ENCODE data around the gene STOML1.
"Not testable (repeated sequence)": the region's sequence is repeated elsewhere in the genome, so short reads cannot be mapped to it uniquely, and the experiment has no call there.

Gene STOML1

GRCh38 chr15:73944161-73945129, 47.6 kb downstream of the STOML1 start:
- no peak for DNase-seq

- no peak for DNase-seq
Observed at GRCh38 chr15:73942751-73943270, 49.3 kb downstream of the STOML1 start.

- DNase-seq, result no peak
Observed at GRCh38 chr15:73941871-73942635, 50.0 kb downstream of the STOML1 start.

GRCh38 chr15:73941449-73941848, 50.6 kb downstream of the STOML1 start:
- DNase-seq, result no peak

GRCh38 chr15:73941044-73941443, 51.1 kb downstream of the STOML1 start:
- DNase-seq, result no peak

- DNase-seq, result no peak
Observed at GRCh38 chr15:73940061-73940981, 51.8 kb downstream of the STOML1 start.

- DNase-seq, result no peak
Observed at GRCh38 chr15:73939138-73939537, 53.0 kb downstream of the STOML1 start.

GRCh38 chr15:73938516-73938915, 53.6 kb downstream of the STOML1 start:
- not testable (repeated sequence) for DNase-seq

- DNase-seq, result no peak
Observed at GRCh38 chr15:73937726-73938125, 54.4 kb downstream of the STOML1 start.

GRCh38 chr15:73937296-73937695, 54.8 kb downstream of the STOML1 start:
- DNase-seq, result no peak

GRCh38 chr15:73936588-73937290, 55.4 kb downstream of the STOML1 start:
- DNase-seq, result no peak

GRCh38 chr15:73936181-73936580, 55.9 kb downstream of the STOML1 start:
- DNase-seq, result no peak

- no peak for DNase-seq
Observed at GRCh38 chr15:73935547-73935946, 56.5 kb downstream of the STOML1 start.

GRCh38 chr15:73934281-73934680, 57.8 kb downstream of the STOML1 start:
- no peak for DNase-seq

GRCh38 chr15:73932381-73933191, 59.5 kb downstream of the STOML1 start:
- DNase-seq, result no peak

GRCh38 chr15:73931441-73931840, 60.7 kb downstream of the STOML1 start:
- DNase-seq, result no peak

GRCh38 chr15:73930790-73931281, 61.3 kb downstream of the STOML1 start:
- no peak for DNase-seq

GRCh38 chr15:73930371-73930770, 61.7 kb downstream of the STOML1 start:
- DNase-seq, result no peak

GRCh38 chr15:73928971-73929627, 63.0 kb downstream of the STOML1 start:
- no peak for DNase-seq
